ENCODE measurements around the gene RAB3D. TPM values are rescaled to one million over a fixed set of nuclear protein-coding genes. Genes with fewer than 3 reads are reported as not detected.
"Not testable (repeated sequence)": the region's sequence is repeated elsewhere in the genome, so short reads cannot be mapped to it uniquely, and the experiment has no call there.

The RAB3D gene
- total RNA-seq, 2 donors from 2014 or later: 47.7 to 54.0 TPM

DNA sequence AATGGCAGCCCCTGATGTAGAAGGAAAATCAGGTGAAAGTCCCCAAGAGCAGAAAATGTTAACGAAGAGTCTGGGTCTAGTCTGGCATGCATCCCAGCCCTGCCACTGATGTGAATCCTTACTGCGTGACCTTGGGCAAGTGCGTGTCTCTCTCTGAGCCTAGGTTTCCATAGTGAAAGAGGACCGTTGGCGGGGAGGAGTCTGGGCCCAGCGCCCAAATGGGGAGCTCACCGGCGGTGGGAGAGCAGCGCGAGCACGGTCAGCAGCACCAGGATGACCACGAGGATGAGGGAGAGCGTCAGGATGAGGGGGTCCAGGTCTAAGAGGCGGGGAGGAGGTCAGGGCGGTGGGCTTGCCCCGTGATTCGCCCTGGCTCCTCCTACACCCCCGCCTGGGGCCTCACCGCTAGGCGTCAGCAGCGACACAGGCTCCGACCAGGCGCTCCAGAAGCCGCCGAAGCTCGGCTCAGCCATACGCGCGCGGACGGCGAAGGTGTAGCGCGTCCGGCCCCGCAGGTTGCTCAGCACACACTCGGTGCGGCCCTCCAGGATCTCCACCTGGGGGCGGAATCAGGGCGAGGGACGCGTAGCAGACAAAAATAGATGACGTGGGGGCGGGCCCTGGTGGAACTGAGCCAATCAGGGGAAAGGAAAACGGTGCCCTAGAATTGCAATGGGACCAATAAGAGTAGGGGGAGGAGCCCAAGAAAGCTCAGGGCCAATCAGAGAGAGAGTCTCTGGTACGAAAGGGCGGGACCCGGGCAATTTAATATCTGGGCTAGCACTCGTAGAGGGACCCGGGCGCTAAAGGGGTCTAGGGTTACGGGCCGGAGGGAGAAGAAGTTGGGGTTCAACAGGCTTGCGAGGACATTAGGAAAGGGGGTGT is 41.4 kb upstream of the RAB3D start:
- Histone ChIP-seq H3K27ac (peak overlapping the region; percentile 82), H3K4me1 (peaks cover 11% of the 10 kb centered on the region), H3K9me3 (no peaks in the 10 kb centered on the region), H3K27me3 (no peaks in the 10 kb centered on the region), H3K4me3 (peak overlapping the region; percentile 65), H3K36me3 (no peaks in the 10 kb centered on the region), H3K9ac (ENCODE audit: low read depth in 2 of 2, low read length in 2 of 2) (peak overlapping the region; percentile 70 to 88)
- TF ChIP-seq, protein P1, sequence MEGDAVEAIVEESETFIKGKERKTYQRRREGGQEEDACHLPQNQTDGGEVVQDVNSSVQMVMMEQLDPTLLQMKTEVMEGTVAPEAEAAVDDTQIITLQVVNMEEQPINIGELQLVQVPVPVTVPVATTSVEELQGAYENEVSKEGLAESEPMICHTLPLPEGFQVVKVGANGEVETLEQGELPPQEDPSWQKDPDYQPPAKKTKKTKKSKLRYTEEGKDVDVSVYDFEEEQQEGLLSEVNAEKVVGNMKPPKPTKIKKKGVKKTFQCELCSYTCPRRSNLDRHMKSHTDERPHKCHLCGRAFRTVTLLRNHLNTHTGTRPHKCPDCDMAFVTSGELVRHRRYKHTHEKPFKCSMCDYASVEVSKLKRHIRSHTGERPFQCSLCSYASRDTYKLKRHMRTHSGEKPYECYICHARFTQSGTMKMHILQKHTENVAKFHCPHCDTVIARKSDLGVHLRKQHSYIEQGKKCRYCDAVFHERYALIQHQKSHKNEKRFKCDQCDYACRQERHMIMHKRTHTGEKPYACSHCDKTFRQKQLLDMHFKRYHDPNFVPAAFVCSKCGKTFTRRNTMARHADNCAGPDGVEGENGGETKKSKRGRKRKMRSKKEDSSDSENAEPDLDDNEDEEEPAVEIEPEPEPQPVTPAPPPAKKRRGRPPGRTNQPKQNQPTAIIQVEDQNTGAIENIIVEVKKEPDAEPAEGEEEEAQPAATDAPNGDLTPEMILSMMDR (IDR thresholded peaks at IDR 0.05): peak; percentile 75
- peak; percentile 98 for DNase-seq
- intact Hi-C loops (cut with DNase I): loop anchor here (5.0 kb wide), 2 partner anchors 66 to 89 kb away; no protein-coding TSS in a partner anchor

DNA sequence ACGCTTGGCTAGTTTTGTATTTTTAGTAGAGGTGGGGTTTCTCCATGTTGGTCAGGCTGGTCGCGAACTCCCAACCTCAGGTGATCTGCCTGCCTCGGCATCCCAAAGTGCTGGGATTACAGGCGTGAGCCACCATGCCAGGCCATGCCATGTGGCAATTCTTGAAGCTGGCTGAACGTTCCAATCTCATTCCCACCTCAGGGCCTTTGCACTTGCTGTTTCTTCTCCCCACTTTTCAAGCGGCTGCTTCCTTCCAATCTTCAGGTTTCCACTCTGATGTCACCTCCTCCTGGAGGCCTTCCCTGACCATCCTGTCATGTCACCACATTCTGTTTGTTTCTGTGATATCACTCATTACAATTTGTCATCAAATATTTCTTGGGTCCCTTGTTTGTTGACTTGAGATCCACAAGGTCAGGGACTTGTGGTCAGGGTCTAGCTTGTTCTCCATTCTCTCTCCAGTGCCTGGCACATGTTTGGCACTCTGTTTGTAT is 40.4 kb upstream of the RAB3D start:
- Histone ChIP-seq H3K27me3 (no peaks in the 10 kb centered on the region), H3K27ac (peak overlapping the region; percentile 82), H3K4me3 (no peak overlapping the region)

DNA sequence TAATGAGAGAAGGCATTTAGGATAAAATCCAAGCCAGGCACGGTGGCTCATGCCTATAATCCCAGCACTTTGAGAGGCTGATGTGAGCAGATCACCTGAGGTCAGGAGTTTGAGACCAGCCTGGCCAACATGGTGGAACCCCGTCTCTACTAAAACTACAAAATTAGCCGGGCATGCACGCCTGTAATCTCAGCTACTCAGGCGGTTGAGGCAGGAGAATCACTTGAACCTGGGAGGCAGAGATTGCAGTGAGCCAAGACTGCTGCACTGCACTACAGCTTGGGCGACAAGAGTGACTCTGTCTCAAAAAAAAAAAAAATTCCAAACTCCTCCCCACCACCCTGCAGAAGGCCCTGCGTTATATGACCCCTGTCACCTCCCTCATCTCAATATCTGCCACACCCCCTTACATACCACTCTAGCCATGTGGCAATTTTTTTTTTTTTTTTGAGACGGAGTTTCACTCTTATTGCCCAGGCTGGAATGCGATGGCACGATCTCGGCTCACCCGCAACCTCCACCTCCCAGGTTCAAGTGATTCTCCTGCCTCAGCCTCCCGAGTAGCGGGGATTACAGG is 39.9 kb upstream of the RAB3D start:
- H3K9ac ChIP-seq (ENCODE audit: low read depth in 2 of 2, low read length in 2 of 2); intact Hi-C loops (cut with DNase I); DNase-seq; H3K27me3 ChIP-seq; H3K9me3 ChIP-seq; H3K36me3 ChIP-seq; H3K4me3 ChIP-seq; H3K27ac ChIP-seq: not testable (repeated sequence)
- peaks cover 15% of the 10 kb centered on the region for H3K4me1 ChIP-seq

More for the DNA sequence above, 40.4 kb upstream of the RAB3D start:
- DNase-seq: no peak
- no peaks in the 10 kb centered on the region for H3K36me3 ChIP-seq
- intact Hi-C loops (cut with DNase I): loop anchor here (5.0 kb wide), 2 partner anchors 67 to 88 kb away; no protein-coding TSS in a partner anchor
- H3K9me3 ChIP-seq: no peaks in the 10 kb centered on the region
- peak overlapping the region in 1 of 2 donors; percentile 88 for H3K9ac ChIP-seq (ENCODE audit: low read depth in 2 of 2, low read length in 2 of 2)
- TF ChIP-seq, protein P1 (IDR thresholded peaks at IDR 0.05): no peak
- H3K4me1 ChIP-seq: peaks cover 15% of the 10 kb centered on the region

DNA sequence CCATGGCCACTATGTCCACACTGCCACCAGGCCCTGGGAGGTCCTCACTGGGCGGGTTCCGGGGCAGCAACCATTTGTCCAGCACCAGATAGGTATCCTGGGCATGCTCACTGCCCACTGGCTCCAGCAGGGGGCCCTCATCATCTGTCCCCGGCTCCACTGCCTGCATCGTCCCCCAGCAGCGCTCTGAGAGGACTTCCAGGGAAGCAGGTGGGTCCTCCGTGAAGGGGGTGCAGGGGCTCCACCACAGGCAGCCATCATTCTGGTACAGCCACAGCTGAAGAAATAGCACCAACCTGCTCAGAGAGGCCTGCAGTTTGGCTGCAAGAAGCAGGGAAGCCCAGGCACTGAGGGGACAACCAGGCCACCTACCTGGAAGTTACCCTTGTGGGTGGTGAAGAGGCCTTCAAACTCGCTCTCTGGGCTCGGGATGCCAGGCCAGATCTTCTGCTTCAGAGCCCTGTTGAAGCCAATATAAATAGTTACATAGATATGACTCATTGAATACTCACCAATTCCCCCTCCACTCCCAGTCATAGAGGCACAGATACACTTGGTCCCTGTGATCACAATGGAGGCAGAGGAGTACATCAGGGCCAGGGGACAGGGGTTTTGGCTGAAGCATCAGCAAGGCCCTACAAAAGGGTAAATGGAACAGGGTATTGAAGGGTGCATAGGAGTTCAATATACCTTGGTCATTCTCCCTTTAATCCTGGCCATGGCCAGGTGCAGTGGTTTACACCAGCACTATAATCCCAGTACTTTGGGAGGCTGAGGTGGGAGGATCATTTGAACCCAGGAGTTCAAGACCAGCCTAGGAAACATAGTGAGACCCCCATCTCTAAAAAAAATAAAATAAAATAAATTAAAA is 39.1 kb upstream of the RAB3D start:
- peak; percentile 55 for DNase-seq
- Histone ChIP-seq H3K9ac (ENCODE audit: low read depth in 2 of 2, low read length in 2 of 2) (no peak overlapping the region), H3K27ac (no peak overlapping the region), H3K4me3 (no peak overlapping the region), H3K27me3 (no peaks in the 10 kb centered on the region), H3K4me1 (peaks cover 15% of the 10 kb centered on the region), H3K9me3 (no peaks in the 10 kb centered on the region), H3K36me3 (no peaks in the 10 kb centered on the region)
- TF ChIP-seq, protein P1 (IDR thresholded peaks at IDR 0.05): peak; percentile 48
- intact Hi-C loops (cut with DNase I): no loop called here

DNA sequence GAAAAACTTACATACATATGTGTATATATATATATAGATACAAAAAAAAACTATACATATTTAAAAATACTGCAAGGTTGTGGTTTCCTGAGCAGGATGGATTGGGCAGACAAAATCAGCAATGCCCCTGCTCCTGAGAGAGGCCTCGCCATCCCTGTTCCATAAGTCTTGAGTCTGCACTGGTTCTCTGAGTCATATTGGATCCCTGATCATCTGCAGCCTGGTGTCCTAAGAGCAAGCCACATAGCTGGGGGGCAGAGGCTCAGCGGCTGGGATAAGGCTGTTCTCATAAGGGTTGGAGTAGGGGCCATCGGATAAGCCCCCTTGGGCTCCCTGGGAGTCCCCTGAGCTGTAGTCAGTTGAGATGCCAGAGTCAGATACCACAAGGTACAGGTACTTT is 38.3 kb upstream of the RAB3D start:
- no peak overlapping the region for H3K4me3 ChIP-seq
- TF ChIP-seq, protein P1 (IDR thresholded peaks at IDR 0.05): no peak
- no peaks in the 10 kb centered on the region for H3K36me3 ChIP-seq
- peak overlapping the region; percentile 5 for H3K27ac ChIP-seq
- intact Hi-C loops (cut with DNase I): no loop called here
- peaks cover 10% of the 10 kb centered on the region for H3K4me1 ChIP-seq
- no peaks in the 10 kb centered on the region for H3K27me3 ChIP-seq
- H3K9me3 ChIP-seq: no peaks in the 10 kb centered on the region
- DNase-seq: no peak
- no peak overlapping the region for H3K9ac ChIP-seq (ENCODE audit: low read depth in 2 of 2, low read length in 2 of 2)
